Nephron (organoid): ENCODE measurements around the gene LRSAM1.
"Not testable (repeated sequence)": the region's sequence is repeated elsewhere in the genome, so short reads cannot be mapped to it uniquely, and the experiment has no call there.

ENCODE experiments used
- H3K27ac Mint-ChIP-seq, 3 experiments: 2 replicates each; pipeline ENCODE4 v1.8.0; 2020; ENCODE audit warnings: mixed read lengths in 3 of 3, mild to moderate bottlenecking in 2 of 3, moderate library complexity in 1 of 3
- H3K27me3 Mint-ChIP-seq: 2 replicates; pipeline ENCODE4 v1.8.0; 2021; ENCODE audit warnings: low read depth, mild to moderate bottlenecking, moderate library complexity, mixed read lengths
- H3K36me3 Mint-ChIP-seq: 2 replicates; pipeline ENCODE4 v1.8.0; 2020; ENCODE audit warnings: low read depth, mixed read lengths
- H3K4me1 Mint-ChIP-seq: 2 replicates; pipeline ENCODE4 v1.8.0; 2020; ENCODE audit warnings: mixed read lengths
- H3K4me3 Mint-ChIP-seq, 3 experiments: 2 replicates each; pipeline ENCODE4 v1.8.0; 2020; ENCODE audit warnings: mild to moderate bottlenecking in 3 of 3, mixed read lengths in 3 of 3, moderate library complexity in 2 of 3
- H3K9me3 Mint-ChIP-seq: 2 replicates; pipeline ENCODE4 v1.8.0; 2020; ENCODE audit warnings: mixed read lengths
- CTCF ChIP-seq, 3 experiments: fragments of 200-600 bp; sonication (generic); IDR thresholded peaks; one replicate each; pipeline ENCODE4 v1.5.0; 2021; ENCODE audit warnings: antibody characterized with exemption in 3 of 3; ENCODE audit not compliant: unreplicated experiment in 3 of 3

LRSAM1 gene

GRCh38 chr9:127457191-127457878 is 6.0 kb downstream of the LRSAM1 start:
- Mint-ChIP-seq H3K9me3 (no peaks in the 10 kb centered on the region), H3K36me3 (peaks cover 27% of the 10 kb centered on the region), H3K4me1 (peaks cover 3% of the 10 kb centered on the region), H3K27ac (no peak overlapping the region), H3K27me3 (no peaks in the 10 kb centered on the region), H3K4me3 (no peak overlapping the region)
- no peak for TF ChIP-seq CTCF (IDR thresholded peaks at IDR 0.05; ENCODE audit: unreplicated experiment in 3 of 3)

- no peaks in the 10 kb centered on the region for H3K9me3 Mint-ChIP-seq
- H3K4me3 Mint-ChIP-seq: no peak overlapping the region
- H3K36me3 Mint-ChIP-seq: peaks cover 35% of the 10 kb centered on the region
- no peak for TF ChIP-seq CTCF (IDR thresholded peaks at IDR 0.05; ENCODE audit: unreplicated experiment in 3 of 3)
- peaks cover 6% of the 10 kb centered on the region for H3K4me1 Mint-ChIP-seq
- no peak overlapping the region for H3K27ac Mint-ChIP-seq
- no peaks in the 10 kb centered on the region for H3K27me3 Mint-ChIP-seq
These were observed 7.6 kb downstream of the LRSAM1 start for GRCh38 chr9:127458921-127459320.

DNA sequence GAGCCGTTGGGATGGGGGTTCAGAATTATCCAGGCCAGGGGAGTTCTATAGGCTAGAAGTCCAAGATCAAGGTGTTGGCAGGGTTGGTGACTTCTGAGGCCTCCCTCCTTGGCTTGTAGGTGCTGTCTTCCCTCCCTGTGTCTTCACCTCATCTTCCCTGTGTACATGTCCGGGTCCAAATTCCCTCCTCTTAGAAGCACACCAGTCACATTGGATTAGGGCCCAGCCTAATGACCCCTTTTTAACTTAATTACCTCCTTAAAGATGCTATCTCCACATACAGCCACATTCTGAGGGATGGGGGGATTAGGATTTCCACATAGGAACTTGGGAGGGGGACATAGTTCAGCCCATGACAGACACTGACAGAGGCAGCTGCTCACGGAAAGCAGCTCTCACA is 12.1 kb downstream of the LRSAM1 start:
- TF ChIP-seq CTCF (IDR thresholded peaks at IDR 0.05; ENCODE audit: unreplicated experiment in 3 of 3): no peak
- Mint-ChIP-seq H3K4me3 (no peak overlapping the region), H3K4me1 (peaks cover 7% of the 10 kb centered on the region), H3K27ac (no peak overlapping the region), H3K9me3 (no peaks in the 10 kb centered on the region), H3K36me3 (peaks cover 30% of the 10 kb centered on the region), H3K27me3 (no peaks in the 10 kb centered on the region)

- Mint-ChIP-seq H3K27ac (no peak overlapping the region), H3K4me3 (no peak overlapping the region), H3K27me3 (no peaks in the 10 kb centered on the region), H3K4me1 (peaks cover 7% of the 10 kb centered on the region), H3K9me3 (no peaks in the 10 kb centered on the region), H3K36me3 (peaks cover 30% of the 10 kb centered on the region)
- TF ChIP-seq CTCF (IDR thresholded peaks at IDR 0.05; ENCODE audit: unreplicated experiment in 3 of 3): no peak
These were observed 12.6 kb downstream of the LRSAM1 start for GRCh38 chr9:127463911-127464310.

DNA sequence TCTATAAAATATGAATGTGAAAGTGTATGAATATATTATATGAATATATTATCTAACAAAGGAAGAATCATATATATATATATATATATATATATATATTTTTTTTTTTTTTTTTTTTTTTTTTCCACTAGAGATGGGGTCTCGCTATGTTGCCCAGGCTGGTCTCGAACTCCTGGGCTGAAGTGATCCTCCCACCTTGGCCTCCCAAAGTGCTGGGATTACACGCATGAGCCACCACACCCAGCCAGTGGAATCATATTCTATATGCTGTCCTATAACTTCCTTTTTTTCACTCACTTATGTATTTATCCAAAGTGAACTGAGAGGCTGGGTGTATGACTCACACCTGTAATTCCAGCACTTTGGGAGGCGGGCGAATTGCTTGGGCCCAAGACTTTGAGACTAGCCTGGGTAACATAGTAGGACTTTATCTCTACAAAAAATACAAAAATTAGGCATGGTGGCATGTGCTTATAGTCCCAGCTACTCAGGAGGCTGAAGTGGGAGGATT is 15.2 kb downstream of the LRSAM1 start:
- not testable (repeated sequence) for H3K27me3 Mint-ChIP-seq, H3K9me3 Mint-ChIP-seq, H3K4me1 Mint-ChIP-seq, H3K27ac Mint-ChIP-seq, H3K4me3 Mint-ChIP-seq
- H3K36me3 Mint-ChIP-seq: peaks cover 37% of the 10 kb centered on the region

DNA sequence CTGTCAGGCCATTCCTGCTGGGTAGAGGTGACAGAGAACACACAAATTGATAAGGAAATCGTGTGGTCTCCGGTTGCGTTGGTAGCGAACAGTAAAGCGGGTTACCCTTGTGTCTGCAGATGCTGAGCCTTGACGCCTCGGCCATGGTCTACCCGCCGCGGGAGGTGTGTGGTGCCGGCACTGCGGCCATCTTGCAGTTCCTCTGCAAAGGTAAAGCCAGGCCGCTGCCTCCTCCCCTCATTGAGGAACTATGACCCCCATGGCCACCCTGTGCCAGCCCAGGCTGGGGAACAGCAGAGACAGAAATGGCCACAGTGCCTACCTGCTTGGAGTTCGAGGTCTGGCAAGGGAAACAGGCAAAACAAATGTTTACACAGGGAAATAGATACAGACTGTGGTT is 16.3 kb downstream of the LRSAM1 start:
- no peak overlapping the region for H3K27ac Mint-ChIP-seq

More for the DNA sequence above, 16.3 kb downstream of the LRSAM1 start:
- peaks cover 7% of the 10 kb centered on the region for H3K4me1 Mint-ChIP-seq
- H3K27me3 Mint-ChIP-seq: no peaks in the 10 kb centered on the region
- TF ChIP-seq CTCF (IDR thresholded peaks at IDR 0.05; ENCODE audit: unreplicated experiment in 3 of 3): no peak
- peaks cover 29% of the 10 kb centered on the region for H3K36me3 Mint-ChIP-seq
- H3K9me3 Mint-ChIP-seq: no peaks in the 10 kb centered on the region
- H3K4me3 Mint-ChIP-seq: no peak overlapping the region
